CD8-positive, alpha-beta memory T cell (primary cell): ENCODE results near the gene NKAIN2. TPM values are rescaled to one million over a fixed set of nuclear protein-coding genes. Genes with fewer than 3 reads are reported as not detected.

Experiments used
- CTCF ChIA-PET: fragments of 350-600 bp; sonication (Branson Sonifier 250); formaldehyde crosslinking; loops from one replicate; lab custom pipeline; 2021; ENCODE audit warnings: antibody characterized with exemption; lab: Charles Lee
- POLR2A ChIA-PET: fragments of 350-600 bp; sonication (Branson Sonifier 250); formaldehyde crosslinking; loops from one replicate; lab custom pipeline; 2021; ENCODE audit warnings: antibody characterized with exemption; lab: Charles Lee
- DNase-seq, 5 donors: peaks; one replicate each; pipeline versions ENCODE4 v3.0.0 to v3.0.0-alpha.2; 2020 to 2022; ENCODE audit warnings: mixed read lengths in 1 of 5
- H3K27ac ChIP-seq: one replicate; pipeline ENCODE4 v1.7.0; 2013; ENCODE audit warnings: low read depth, mild to moderate bottlenecking, low read length, moderate library complexity
- H3K27me3 ChIP-seq: 2 replicates; pipeline ENCODE4 v1.7.0; 2013; ENCODE audit warnings: low read length, mild to moderate bottlenecking; ENCODE audit not compliant: insufficient read depth, poor library complexity, severe bottlenecking
- H3K36me3 ChIP-seq: 2 replicates; pipeline ENCODE4 v1.7.0; 2013; ENCODE audit warnings: mild to moderate bottlenecking, low read length, moderate library complexity; ENCODE audit not compliant: insufficient read depth
- H3K4me1 ChIP-seq: 2 replicates; pipeline ENCODE4 v1.7.0; 2013; ENCODE audit warnings: mild to moderate bottlenecking, low read length, moderate library complexity; ENCODE audit not compliant: insufficient read depth
- H3K4me3 ChIP-seq: 2 replicates; pipeline ENCODE4 v1.7.0; 2013; ENCODE audit warnings: mild to moderate bottlenecking, low read length
- H3K9me3 ChIP-seq: 2 replicates; pipeline ENCODE4 v1.7.0; 2013; ENCODE audit warnings: mild to moderate bottlenecking, low read length
- H3K27ac Mint-ChIP-seq, 8 donors: one replicate each; pipeline ENCODE4 v1.8.0; 2020 to 2021; ENCODE audit warnings: mixed read lengths in 8 of 8, mild to moderate bottlenecking in 6 of 8, inconsistent platforms in 3 of 8, moderate library complexity in 3 of 8
- H3K27me3 Mint-ChIP-seq, 2 donors: one replicate each; pipeline ENCODE4 v1.8.0; 2020 to 2021; ENCODE audit warnings: mixed read lengths in 2 of 2, mild to moderate bottlenecking in 1 of 2, moderate library complexity in 1 of 2
- H3K36me3 Mint-ChIP-seq, 3 donors: one replicate each; pipeline ENCODE4 v1.8.0; 2020 to 2021; ENCODE audit warnings: mixed read lengths in 3 of 3, inconsistent platforms in 1 of 3, mild to moderate bottlenecking in 1 of 3
- H3K4me1 Mint-ChIP-seq, 3 donors: one replicate each; pipeline ENCODE4 v1.8.0; 2020 to 2021; ENCODE audit warnings: mixed read lengths in 3 of 3, inconsistent platforms in 1 of 3, mild to moderate bottlenecking in 1 of 3
- H3K4me3 Mint-ChIP-seq, 7 donors: one replicate each; pipeline ENCODE4 v1.8.0; 2020 to 2021; ENCODE audit warnings: mixed read lengths in 7 of 7, mild to moderate bottlenecking in 6 of 7, moderate library complexity in 4 of 7, inconsistent platforms in 2 of 7
- H3K9me3 Mint-ChIP-seq, 5 donors: one replicate each; pipeline ENCODE4 v1.8.0; 2020 to 2022; ENCODE audit warnings: mixed read lengths in 5 of 5, mild to moderate bottlenecking in 3 of 5, moderate library complexity in 2 of 5, inconsistent platforms in 1 of 5
- polyA plus RNA-seq: library from polyadenylated mRNA; unstranded; fragments of 300-500 nt; fragmentation: Illumina TruSeq; gene quantifications from one replicate; pipeline ENCODE4 v1.2.3, GENCODE V29; 2021
- total RNA-seq, 2 experiments: library from RNA; stranded (reverse); gene quantifications; one replicate each; pipeline ENCODE4 v1.2.3, GENCODE V29; 2021

The NKAIN2 gene
- total and polyA plus RNA-seq, 3 experiments from 2014 or later, result not detected

DNA sequence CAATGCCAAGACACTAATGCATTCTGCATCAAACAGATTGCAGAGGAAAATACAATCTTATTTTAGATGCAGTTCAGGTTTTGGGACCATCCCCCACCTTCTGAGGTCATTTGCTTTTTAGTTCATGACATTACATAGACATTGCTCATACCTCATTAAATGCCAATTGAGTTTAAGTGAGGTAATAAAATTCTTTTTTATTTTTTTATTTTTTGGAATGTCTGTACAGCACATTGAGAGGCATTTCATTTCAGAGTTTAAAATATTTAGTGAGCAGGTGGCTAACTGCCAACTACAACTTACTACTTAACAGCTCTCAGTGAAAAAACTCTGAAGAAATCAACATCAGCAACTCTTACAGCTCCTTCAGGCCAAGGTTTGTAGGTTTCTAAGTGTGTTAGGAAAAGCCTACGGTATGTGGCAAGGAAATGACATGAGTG, 676.3 kb downstream of the NKAIN2 start:
- Histone ChIP-seq H3K27me3 (no peaks in the 10 kb centered on the region), H3K9me3 (no peaks in the 10 kb centered on the region), H3K4me3 (no peak overlapping the region), H3K27ac (no peak overlapping the region), H3K4me1 (no peaks in the 10 kb centered on the region), H3K36me3 (no peaks in the 10 kb centered on the region)
- DNase-seq, result no peak
- CTCF ChIA-PET, result no interaction called here
- H3K9me3 Mint-ChIP-seq, result peaks cover 0 to 15% (median 0%) of the 10 kb centered on the region in 5 donors
- POLR2A ChIA-PET, result no interaction called here
- H3K27ac Mint-ChIP-seq, result no peak overlapping the region
- H3K36me3 Mint-ChIP-seq, result no peaks in the 10 kb centered on the region
- H3K27me3 Mint-ChIP-seq, result no peaks in the 10 kb centered on the region
- no peak overlapping the region for H3K4me3 Mint-ChIP-seq
- H3K4me1 Mint-ChIP-seq, result no peaks in the 10 kb centered on the region

DNA sequence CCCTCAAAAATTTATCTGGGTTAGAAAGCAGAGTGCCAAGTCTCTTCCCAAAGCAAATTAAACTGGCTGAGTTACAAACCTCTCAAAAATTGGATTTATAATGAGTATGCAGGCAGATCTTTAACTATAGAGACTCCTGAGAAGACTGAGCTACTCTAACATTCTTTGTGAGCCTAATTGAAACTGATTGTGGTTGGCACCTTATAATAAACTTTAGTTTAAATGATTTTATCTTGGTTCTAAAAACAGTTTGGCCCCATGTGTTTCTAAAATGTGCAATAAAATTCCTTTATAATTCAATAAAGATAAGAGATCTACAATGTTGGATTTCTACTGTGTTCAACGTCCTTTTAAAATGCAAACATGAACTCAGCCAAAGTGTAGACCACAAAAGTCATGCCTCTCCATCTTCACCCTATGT, 678.4 kb downstream of the NKAIN2 start:
- H3K27ac ChIP-seq, result no peak overlapping the region
- ChIA-PET CTCF (no interaction called here), POLR2A (no interaction called here)
- H3K27me3 Mint-ChIP-seq, result no peaks in the 10 kb centered on the region
- no peaks in the 10 kb centered on the region for H3K9me3 ChIP-seq
- H3K36me3 ChIP-seq, result no peaks in the 10 kb centered on the region
- DNase-seq, result no peak
- no peaks in the 10 kb centered on the region for H3K36me3 Mint-ChIP-seq
- H3K27me3 ChIP-seq, result no peaks in the 10 kb centered on the region
- H3K9me3 Mint-ChIP-seq, result peaks cover 0 to 13% (median 3%) of the 10 kb centered on the region in 5 donors
- no peaks in the 10 kb centered on the region for H3K4me1 Mint-ChIP-seq
- H3K4me3 ChIP-seq, result no peak overlapping the region
- no peaks in the 10 kb centered on the region for H3K4me1 ChIP-seq
- no peak overlapping the region for H3K27ac Mint-ChIP-seq
- no peak overlapping the region for H3K4me3 Mint-ChIP-seq

DNA sequence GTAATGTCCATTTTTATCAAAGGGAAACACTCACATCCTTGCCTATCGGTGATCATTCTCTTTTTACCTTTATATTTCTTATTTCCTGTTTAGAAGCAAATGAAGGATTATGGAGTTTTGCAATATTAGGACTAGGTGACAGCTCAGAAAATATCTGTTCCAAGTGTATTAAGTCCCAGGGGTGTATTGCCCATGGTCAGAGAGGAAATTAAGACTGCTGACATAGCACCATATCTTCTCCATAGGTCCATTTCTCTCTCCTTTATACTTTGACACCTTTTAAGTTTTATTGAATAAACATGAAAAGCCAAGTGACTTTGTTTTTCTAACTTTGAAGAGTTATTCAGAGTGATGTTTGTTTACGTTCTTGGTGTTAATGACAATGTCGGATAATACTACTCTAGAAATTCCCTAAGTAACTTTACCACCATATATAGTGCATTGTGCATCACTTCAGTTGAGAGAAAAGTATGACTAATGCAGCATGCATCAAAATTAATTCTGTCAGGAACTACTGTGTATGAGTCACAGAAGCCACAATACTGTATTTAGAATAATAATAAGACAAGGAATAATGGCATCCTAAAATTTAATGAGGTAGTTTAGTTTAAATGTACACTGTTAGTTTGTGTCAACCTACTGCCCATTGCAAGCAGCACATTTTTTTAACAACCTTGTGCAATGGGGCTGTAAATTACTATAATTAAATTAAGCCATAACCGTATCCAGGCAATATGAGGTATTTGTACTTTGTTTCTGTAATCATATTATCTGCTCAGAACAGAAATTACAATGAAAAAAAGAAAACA, 684.2 kb downstream of the NKAIN2 start:
- Histone ChIP-seq H3K27ac (no peak overlapping the region), H3K9me3 (no peaks in the 10 kb centered on the region), H3K36me3 (no peaks in the 10 kb centered on the region), H3K4me3 (no peak overlapping the region), H3K4me1 (no peaks in the 10 kb centered on the region), H3K27me3 (no peaks in the 10 kb centered on the region)
- Mint-ChIP-seq H3K27me3 (no peaks in the 10 kb centered on the region), H3K36me3 (no peaks in the 10 kb centered on the region), H3K9me3 (peaks cover 0 to 5% (median 0%) of the 10 kb centered on the region in 5 donors), H3K4me1 (no peaks in the 10 kb centered on the region), H3K27ac (no peak overlapping the region), H3K4me3 (no peak overlapping the region)
- ChIA-PET POLR2A (no interaction called here), CTCF (no interaction called here)
- DNase-seq, result no peak

DNA sequence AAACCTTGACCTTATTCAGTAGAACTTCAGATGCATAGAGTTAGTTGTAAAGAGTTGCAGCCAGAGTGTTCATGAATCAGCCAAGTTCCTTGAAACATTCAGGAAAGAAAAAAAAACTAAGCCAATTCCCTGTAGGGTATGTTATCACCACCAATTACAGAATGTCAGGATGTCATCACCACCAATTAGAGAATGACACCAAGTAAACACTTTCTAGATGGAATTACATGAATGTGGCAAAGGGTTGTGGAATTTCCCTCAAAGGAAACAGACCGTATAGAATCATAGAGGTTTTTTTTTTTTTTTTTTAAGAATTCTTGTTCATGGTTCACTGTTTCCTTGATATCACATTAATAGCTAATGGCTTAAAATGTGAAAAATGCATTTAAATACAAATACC, 686.5 kb downstream of the NKAIN2 start:
- no peak overlapping the region for H3K4me3 Mint-ChIP-seq
- H3K4me3 ChIP-seq, result no peak overlapping the region
- CTCF ChIA-PET, result no interaction called here
- no peaks in the 10 kb centered on the region for H3K4me1 Mint-ChIP-seq
- no peaks in the 10 kb centered on the region for H3K27me3 Mint-ChIP-seq
- H3K36me3 Mint-ChIP-seq, result no peaks in the 10 kb centered on the region
- H3K27ac Mint-ChIP-seq, result no peak overlapping the region
- no peaks in the 10 kb centered on the region for H3K9me3 ChIP-seq
- H3K27me3 ChIP-seq, result no peaks in the 10 kb centered on the region
- DNase-seq, result no peak
- no peaks in the 10 kb centered on the region for H3K36me3 ChIP-seq
- POLR2A ChIA-PET, result interaction anchor here (0.7 kb wide), 1 partner anchor 9 kb away, joined by 6 read pairs; no protein-coding TSS in a partner anchor
- no peak overlapping the region for H3K27ac ChIP-seq
- H3K9me3 Mint-ChIP-seq, result peaks cover 0 to 5% (median 0%) of the 10 kb centered on the region in 5 donors
- no peaks in the 10 kb centered on the region for H3K4me1 ChIP-seq

DNA sequence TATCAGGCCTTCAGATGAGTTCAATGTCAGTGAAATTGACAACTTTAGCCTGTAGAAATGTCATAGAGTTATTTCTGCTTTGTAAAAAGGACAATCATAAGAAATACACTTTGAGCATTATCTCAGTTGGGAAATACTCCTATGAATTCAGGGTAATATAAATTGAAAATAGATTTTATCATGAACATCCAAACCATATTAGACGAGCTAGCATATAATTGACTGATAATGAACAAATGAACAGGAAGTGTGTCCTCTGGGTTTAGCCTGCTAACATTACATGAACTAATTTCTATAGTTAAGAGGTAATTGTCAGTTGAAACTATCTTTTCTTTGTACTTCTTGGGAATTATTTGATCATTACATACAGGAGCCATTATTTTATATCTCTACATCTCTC, 689.6 kb downstream of the NKAIN2 start:
- no peaks in the 10 kb centered on the region for H3K36me3 Mint-ChIP-seq
- Histone ChIP-seq H3K27ac (no peak overlapping the region), H3K36me3 (no peaks in the 10 kb centered on the region), H3K9me3 (no peaks in the 10 kb centered on the region), H3K4me1 (no peaks in the 10 kb centered on the region), H3K27me3 (no peaks in the 10 kb centered on the region), H3K4me3 (no peak overlapping the region)
- CTCF ChIA-PET, result no interaction called here
- no peaks in the 10 kb centered on the region for H3K27me3 Mint-ChIP-seq
- no peak for DNase-seq
- H3K4me1 Mint-ChIP-seq, result no peaks in the 10 kb centered on the region
- POLR2A ChIA-PET, result no interaction called here
- H3K4me3 Mint-ChIP-seq, result no peak overlapping the region
- peaks cover 0 to 5% (median 0%) of the 10 kb centered on the region in 5 donors for H3K9me3 Mint-ChIP-seq
- no peak overlapping the region for H3K27ac Mint-ChIP-seq

DNA sequence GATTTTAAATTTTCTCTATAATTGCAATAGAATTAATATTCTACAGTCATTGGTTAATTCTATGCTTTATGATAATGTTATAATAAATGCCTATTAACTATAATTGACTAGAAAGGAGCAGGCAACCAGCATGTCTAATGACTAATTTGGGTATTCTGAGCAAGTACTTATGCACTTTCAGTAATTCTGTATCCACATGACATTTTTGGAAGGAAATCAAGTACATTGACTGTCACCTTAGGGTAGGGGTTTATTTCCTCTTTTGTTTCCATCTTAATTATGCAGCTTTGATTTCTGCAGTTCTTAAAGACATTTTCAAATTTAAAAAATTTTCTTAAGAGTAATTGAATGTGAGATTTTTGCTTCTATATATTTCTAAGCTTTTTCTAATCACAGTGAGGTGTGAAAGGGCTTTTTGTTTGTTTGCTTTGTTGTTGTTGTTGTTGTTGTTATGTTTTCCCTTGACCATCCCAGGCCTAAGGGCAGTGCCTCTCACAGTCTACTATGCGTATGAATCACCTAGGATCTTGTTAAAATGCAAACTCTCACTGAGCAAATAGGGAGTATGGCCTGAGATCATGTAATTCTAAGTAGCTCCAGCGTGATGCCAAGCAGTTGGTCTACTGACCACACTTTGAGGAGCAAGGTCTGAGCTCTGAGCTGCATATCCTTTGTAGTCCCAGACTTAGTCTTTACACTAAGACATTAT, 691.4 kb downstream of the NKAIN2 start:
- no peaks in the 10 kb centered on the region for H3K36me3 ChIP-seq
- Mint-ChIP-seq H3K27ac (no peak overlapping the region), H3K27me3 (no peaks in the 10 kb centered on the region), H3K9me3 (peaks cover 0 to 5% (median 0%) of the 10 kb centered on the region in 5 donors), H3K4me1 (no peaks in the 10 kb centered on the region), H3K36me3 (no peaks in the 10 kb centered on the region), H3K4me3 (no peak overlapping the region)
- H3K9me3 ChIP-seq, result no peaks in the 10 kb centered on the region
- no peak overlapping the region for H3K27ac ChIP-seq
- no peak overlapping the region for H3K4me3 ChIP-seq
- POLR2A ChIA-PET, result no interaction called here
- no peak for DNase-seq
- no peaks in the 10 kb centered on the region for H3K4me1 ChIP-seq
- no peaks in the 10 kb centered on the region for H3K27me3 ChIP-seq
- CTCF ChIA-PET, result no interaction called here

DNA sequence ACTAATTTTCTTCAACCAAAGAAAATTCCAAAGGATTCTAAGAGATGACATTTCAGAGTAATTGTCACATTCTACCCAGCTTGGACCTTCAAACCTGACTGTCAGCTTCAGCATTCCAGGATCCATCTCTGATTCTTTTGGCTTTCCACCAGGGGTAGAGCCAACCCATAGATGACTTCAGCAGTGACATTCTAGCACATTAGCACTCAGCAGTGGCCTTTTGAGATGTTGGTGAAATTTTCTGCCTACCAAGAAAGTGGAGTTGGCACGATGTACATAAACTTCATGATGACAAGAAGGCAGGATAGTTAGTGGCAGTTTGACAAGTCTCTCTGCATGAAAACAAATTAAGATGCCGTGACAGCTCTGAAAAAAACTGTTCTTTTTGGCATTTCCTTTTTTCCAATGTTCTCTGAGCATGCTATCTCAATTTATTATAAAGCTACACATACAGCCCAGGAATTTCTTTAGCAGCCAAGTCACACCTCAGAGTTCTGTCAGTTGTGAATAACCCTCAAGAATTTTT, 692.1 kb downstream of the NKAIN2 start:
- no peaks in the 10 kb centered on the region for H3K4me1 Mint-ChIP-seq
- no peaks in the 10 kb centered on the region for H3K9me3 ChIP-seq
- H3K4me3 ChIP-seq, result no peak overlapping the region
- no peaks in the 10 kb centered on the region for H3K36me3 ChIP-seq
- H3K4me1 ChIP-seq, result no peaks in the 10 kb centered on the region
- no peaks in the 10 kb centered on the region for H3K27me3 ChIP-seq
- H3K9me3 Mint-ChIP-seq, result peaks cover 0 to 6% (median 0%) of the 10 kb centered on the region in 5 donors
- POLR2A ChIA-PET, result no interaction called here
- CTCF ChIA-PET, result no interaction called here
- H3K36me3 Mint-ChIP-seq, result no peaks in the 10 kb centered on the region
- H3K27ac ChIP-seq, result no peak overlapping the region
- no peak overlapping the region for H3K27ac Mint-ChIP-seq
- no peak overlapping the region for H3K4me3 Mint-ChIP-seq
- DNase-seq, result no peak
- no peaks in the 10 kb centered on the region for H3K27me3 Mint-ChIP-seq

DNA sequence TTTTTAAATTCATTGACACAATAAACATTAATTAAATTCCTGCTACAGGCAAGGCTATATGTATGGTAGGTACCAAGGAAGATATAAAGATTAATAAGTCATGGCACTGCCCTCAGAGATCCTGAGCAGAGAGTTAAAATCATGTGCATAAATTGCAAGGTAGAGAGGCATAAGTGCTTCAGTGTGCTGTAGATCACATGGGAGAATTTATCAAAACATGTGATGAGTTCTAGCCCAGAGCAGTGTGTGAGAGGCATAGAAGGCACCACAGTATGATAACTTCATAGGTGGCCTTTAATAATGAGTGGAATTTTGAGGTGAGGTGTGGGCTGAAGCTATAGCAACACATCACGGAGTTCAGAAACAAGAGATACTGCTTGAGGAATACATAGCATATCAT, 692.7 kb downstream of the NKAIN2 start:
- no peaks in the 10 kb centered on the region for H3K9me3 ChIP-seq
- H3K36me3 Mint-ChIP-seq, result no peaks in the 10 kb centered on the region
- no peaks in the 10 kb centered on the region for H3K4me1 ChIP-seq
- H3K36me3 ChIP-seq, result no peaks in the 10 kb centered on the region
- H3K27me3 ChIP-seq, result no peaks in the 10 kb centered on the region
- no peaks in the 10 kb centered on the region for H3K4me1 Mint-ChIP-seq
- H3K4me3 ChIP-seq, result no peak overlapping the region
- H3K4me3 Mint-ChIP-seq, result no peak overlapping the region
- H3K27me3 Mint-ChIP-seq, result no peaks in the 10 kb centered on the region
- CTCF ChIA-PET, result no interaction called here
- POLR2A ChIA-PET, result no interaction called here
- peaks cover 0 to 8% (median 0%) of the 10 kb centered on the region in 5 donors for H3K9me3 Mint-ChIP-seq
- no peak overlapping the region for H3K27ac ChIP-seq
- DNase-seq, result no peak
- no peak overlapping the region for H3K27ac Mint-ChIP-seq
